Measurements from ENCODE around the gene PXMP2. TPM values are rescaled to one million over a fixed set of nuclear protein-coding genes. Genes with fewer than 3 reads are reported as not detected.

The PXMP2 gene
- 16.5 and 19.2 TPM in 2 replicates for total RNA-seq

DNA sequence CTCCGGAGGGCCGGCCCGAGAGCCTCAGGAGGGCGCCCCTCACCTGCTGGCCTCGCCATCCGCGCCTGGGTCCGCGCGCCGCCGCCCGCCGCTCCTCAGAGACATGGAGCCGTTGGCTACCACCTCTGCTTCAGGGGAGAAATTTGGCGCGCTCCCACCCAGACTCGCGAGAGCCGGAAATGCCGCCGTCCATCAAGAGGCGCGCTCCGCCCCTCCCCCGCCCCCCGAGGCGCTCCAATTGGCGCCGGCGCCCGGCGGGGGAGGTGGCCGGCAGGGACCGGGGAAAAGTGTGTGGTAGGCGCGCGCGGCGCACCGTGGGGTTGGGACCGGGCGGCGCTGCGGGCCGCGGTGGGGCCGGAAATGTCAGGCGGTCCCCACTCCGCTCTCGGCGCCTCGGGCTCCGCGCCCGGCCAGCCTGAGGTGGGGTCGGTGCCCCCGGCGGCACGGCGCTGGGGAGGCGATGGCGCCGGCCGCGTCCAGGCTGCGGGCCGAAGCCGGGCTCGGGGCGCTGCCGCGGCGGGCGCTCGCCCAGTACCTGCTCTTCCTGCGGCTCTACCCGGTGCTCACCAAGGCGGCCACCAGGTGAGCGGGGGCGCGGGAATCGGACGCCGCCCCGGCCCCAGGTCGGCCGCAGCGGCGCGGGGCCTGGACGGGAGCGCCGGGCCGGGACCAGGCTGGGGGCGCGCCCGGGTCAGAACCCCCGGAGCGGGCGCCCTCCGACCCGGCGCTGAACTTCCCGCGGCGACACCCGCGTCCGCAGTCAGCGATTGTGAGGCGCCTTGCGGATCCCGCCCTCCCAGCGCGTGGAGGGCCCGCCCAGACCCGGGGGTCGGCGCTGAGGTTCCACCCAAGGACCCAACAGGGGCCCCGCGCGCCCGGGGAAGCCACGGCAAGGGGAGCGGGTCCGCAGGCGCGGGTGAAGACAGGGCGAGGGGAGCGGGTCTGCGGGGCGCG, at the start of gene PXMP2, which contains the start of gene POLE:
Gene PXMP2, plus strand, starts transcription at position 377 of the 954 bp plus-strand sequence. Its CDS starts 84 bp downstream, at position 461.
Gene POLE, minus strand, starts transcription at position 132 of the 954 bp plus-strand sequence. Its CDS starts 27 bp downstream, at position 105.

GRCh38 chr12:132710405-132711079, 23.2 kb downstream of the PXMP2 start, which contains the start of gene PGAM5:
Gene PGAM5 (plus strand): TSS chr12:132710842. CDS start chr12:132710877, 35 bp downstream.

Small RNAs within 50 kb of the gene (small RNA-seq; reads per million reads assigned to genes)
- not detected for gene RNA5SP379

Other genes starting within 250 kb of the PXMP2 start
- gene FBRSL1, start 197.4 kb upstream of the PXMP2 start, total RNA-seq: 20.9 and 26.3 TPM in 2 replicates
- gene LRCOL1, start 77.0 kb upstream of the PXMP2 start, total RNA-seq: not detected in 2 replicates
- gene P2RX2, start 68.8 kb upstream of the PXMP2 start, total RNA-seq: not detected in 2 replicates
- gene POLE, start 245 bp upstream of the PXMP2 start, total RNA-seq: 43.0 and 48.2 TPM in 2 replicates
- 47.7 and 58.9 TPM in 2 replicates for gene PGAM5, start 23.3 kb downstream of the PXMP2 start, total RNA-seq
- gene ANKLE2, start 74.2 kb downstream of the PXMP2 start, total RNA-seq: 102 and 108 TPM in 2 replicates
- gene GOLGA3, start 141.3 kb downstream of the PXMP2 start, total RNA-seq: 101 and 102 TPM in 2 replicates
- 52.0 and 55.9 TPM in 2 replicates for gene CHFR, start 200.0 kb downstream of the PXMP2 start, total RNA-seq